ENCODE data around the gene FCHSD1.

Gene FCHSD1

DNA sequence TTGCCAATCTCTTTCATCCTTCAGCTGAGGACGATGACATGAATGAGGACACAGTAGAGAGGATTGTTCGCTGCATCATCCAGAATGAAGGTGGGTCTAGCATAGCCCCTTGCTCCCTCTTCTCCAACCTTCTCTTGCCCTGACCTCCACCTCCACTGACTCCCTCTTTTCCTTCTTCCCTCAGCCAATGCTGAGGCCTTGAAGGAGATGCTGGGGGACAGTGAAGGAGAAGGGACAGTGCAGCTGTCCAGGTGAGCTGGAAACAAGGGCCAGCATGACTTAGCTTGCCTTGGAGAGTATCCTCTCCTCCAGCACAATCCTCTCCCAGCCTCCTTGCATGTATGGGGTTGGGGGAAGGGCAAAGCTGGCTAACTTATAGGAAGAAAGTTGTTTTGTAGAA, 12.4 kb downstream of the FCHSD1 start:
- Histone ChIP-seq H2AFZ (ENCODE audit: low read length) (no peak overlapping the region), H3K4me2 (ENCODE audit: low read depth, low read length, poor library complexity, severe bottlenecking) (peak overlapping the region; percentile 9), H3K9ac (ENCODE audit: low read depth, low read length, poor library complexity, severe bottlenecking) (no peak overlapping the region), H3K36me3 (ENCODE audit: insufficient read depth, low read length) (no peaks in the 10 kb centered on the region), H3K27me3 (ENCODE audit: insufficient read depth, low read length, poor library complexity, severe bottlenecking) (no peaks in the 10 kb centered on the region), H3K9me2 (replicated peaks; ENCODE audit: low read depth, low read length) (no peaks in the 10 kb centered on the region), H3K4me1 (ENCODE audit: insufficient read depth, low read length, poor library complexity, severe bottlenecking) (peaks cover 33% of the 10 kb centered on the region), H4K20me1 (ENCODE audit: insufficient read depth, low read length, poor library complexity, severe bottlenecking) (peaks cover 23% of the 10 kb centered on the region), H3K79me2 (ENCODE audit: insufficient read depth, low read length) (peaks cover 29% of the 10 kb centered on the region), H3K9me3 (ENCODE audit: insufficient read depth, low read depth, low read length) (no peaks in the 10 kb centered on the region), H3K4me3 (ENCODE audit: low read length, poor library complexity, severe bottlenecking) (no peak overlapping the region), H3F3A (ENCODE audit: low read depth) (no peaks in the 10 kb centered on the region)
- no peak for TF ChIP-seq EZH2phosphoT487 (IDR thresholded peaks at IDR 0.05; ENCODE audit: borderline replicate concordance)
- TF ChIP-seq, protein P1, sequence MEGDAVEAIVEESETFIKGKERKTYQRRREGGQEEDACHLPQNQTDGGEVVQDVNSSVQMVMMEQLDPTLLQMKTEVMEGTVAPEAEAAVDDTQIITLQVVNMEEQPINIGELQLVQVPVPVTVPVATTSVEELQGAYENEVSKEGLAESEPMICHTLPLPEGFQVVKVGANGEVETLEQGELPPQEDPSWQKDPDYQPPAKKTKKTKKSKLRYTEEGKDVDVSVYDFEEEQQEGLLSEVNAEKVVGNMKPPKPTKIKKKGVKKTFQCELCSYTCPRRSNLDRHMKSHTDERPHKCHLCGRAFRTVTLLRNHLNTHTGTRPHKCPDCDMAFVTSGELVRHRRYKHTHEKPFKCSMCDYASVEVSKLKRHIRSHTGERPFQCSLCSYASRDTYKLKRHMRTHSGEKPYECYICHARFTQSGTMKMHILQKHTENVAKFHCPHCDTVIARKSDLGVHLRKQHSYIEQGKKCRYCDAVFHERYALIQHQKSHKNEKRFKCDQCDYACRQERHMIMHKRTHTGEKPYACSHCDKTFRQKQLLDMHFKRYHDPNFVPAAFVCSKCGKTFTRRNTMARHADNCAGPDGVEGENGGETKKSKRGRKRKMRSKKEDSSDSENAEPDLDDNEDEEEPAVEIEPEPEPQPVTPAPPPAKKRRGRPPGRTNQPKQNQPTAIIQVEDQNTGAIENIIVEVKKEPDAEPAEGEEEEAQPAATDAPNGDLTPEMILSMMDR (conservative IDR thresholded peaks at IDR 0.05; ENCODE audit: low read length) = no peak

DNA sequence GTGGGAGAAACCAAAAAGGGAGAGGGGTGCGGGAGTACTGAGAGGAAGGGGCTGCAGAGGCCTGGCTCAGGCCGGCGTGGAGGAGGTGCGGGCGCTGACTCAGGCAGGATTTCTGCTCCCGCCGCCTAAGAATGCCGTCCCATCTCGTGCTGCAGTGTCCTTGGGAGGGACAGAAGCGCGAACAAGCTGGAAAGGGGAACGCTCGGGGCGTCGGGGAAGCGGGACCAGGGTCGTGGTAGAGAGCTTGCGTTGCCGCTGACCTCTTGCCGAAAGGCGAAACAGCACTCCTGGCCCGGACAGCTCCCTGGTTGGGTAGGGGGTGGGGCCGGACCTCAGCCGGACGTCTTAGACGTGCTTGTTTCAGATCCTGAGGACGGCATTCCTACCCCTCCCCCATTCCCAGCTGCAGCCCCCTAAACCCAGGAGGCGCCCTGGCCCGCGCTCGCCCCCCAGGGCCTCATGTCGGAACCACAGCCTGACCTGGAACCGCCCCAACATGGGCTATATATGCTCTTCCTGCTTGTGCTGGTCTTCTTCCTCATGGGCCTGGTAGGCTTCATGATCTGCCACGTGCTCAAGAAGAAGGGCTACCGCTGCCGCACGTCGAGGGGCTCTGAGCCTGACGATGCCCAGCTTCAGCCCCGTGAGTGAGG, 13.3 kb downstream of the FCHSD1 start:
- H2AFZ ChIP-seq (ENCODE audit: low read length) = peak overlapping the region; percentile 87
- H3K4me3 ChIP-seq (ENCODE audit: low read length, poor library complexity, severe bottlenecking) = peak overlapping the region; percentile 85
- H3K9ac ChIP-seq (ENCODE audit: low read depth, low read length, poor library complexity, severe bottlenecking) = peak overlapping the region; percentile 59
- peaks cover 23% of the 10 kb centered on the region for H4K20me1 ChIP-seq (ENCODE audit: insufficient read depth, low read length, poor library complexity, severe bottlenecking)
- no peaks in the 10 kb centered on the region for H3K36me3 ChIP-seq (ENCODE audit: insufficient read depth, low read length)
- H3F3A ChIP-seq (ENCODE audit: low read depth) = no peaks in the 10 kb centered on the region
- TF ChIP-seq EZH2phosphoT487 (IDR thresholded peaks at IDR 0.05; ENCODE audit: borderline replicate concordance) = no peak
- TF ChIP-seq, protein P1 (conservative IDR thresholded peaks at IDR 0.05; ENCODE audit: low read length) = peak; percentile 59
- peaks cover 36% of the 10 kb centered on the region for H3K4me1 ChIP-seq (ENCODE audit: insufficient read depth, low read length, poor library complexity, severe bottlenecking)
- no peaks in the 10 kb centered on the region for H3K9me2 ChIP-seq (replicated peaks; ENCODE audit: low read depth, low read length)
- H3K27me3 ChIP-seq (ENCODE audit: insufficient read depth, low read length, poor library complexity, severe bottlenecking) = no peaks in the 10 kb centered on the region
- H3K9me3 ChIP-seq (ENCODE audit: insufficient read depth, low read depth, low read length) = no peaks in the 10 kb centered on the region
- peak overlapping the region; percentile 93 for H3K4me2 ChIP-seq (ENCODE audit: low read depth, low read length, poor library complexity, severe bottlenecking)
- peaks cover 35% of the 10 kb centered on the region for H3K79me2 ChIP-seq (ENCODE audit: insufficient read depth, low read length)

DNA sequence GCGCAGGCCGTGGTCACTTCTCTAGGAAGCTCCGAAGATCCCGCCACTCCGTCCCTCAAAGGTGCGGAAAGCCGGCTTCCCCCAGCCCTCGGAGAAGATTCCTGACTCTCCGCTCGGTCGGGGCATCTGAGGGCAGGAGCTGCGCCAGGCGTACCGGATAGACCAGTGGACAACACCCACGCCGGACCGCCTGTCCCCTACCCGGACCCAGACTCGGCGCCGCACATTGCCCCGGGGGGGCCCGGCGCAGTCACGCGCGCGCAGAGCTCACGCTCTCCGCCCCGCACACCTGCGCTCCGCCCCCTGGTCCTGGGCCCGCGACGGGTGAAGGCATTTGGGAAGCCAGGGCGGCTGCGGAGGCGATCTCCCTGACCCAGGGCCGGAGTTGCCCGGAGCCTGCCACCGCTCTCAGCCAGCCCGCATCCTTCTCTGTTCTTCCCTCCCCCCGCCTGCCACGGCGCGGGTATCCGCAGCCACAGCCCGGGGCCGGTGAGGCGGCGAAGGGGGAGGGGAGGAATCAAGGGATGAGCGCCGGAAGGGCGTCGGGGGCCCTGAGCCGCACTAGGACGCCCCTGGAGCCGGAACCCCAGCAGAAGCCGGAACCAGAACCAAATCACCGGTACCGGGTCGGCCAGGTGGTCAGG, 14.0 kb downstream of the FCHSD1 start:
- no peaks in the 10 kb centered on the region for H3K9me3 ChIP-seq (ENCODE audit: insufficient read depth, low read depth, low read length)
- no peaks in the 10 kb centered on the region for H3K9me2 ChIP-seq (replicated peaks; ENCODE audit: low read depth, low read length)
- peak overlapping the region; percentile 59 for H3K9ac ChIP-seq (ENCODE audit: low read depth, low read length, poor library complexity, severe bottlenecking)
- H3K4me2 ChIP-seq (ENCODE audit: low read depth, low read length, poor library complexity, severe bottlenecking) = peak overlapping the region; percentile 93
- H3K27me3 ChIP-seq (ENCODE audit: insufficient read depth, low read length, poor library complexity, severe bottlenecking) = no peaks in the 10 kb centered on the region
- H3K79me2 ChIP-seq (ENCODE audit: insufficient read depth, low read length) = peaks cover 41% of the 10 kb centered on the region
- H4K20me1 ChIP-seq (ENCODE audit: insufficient read depth, low read length, poor library complexity, severe bottlenecking) = peaks cover 23% of the 10 kb centered on the region
- peaks cover 42% of the 10 kb centered on the region for H3K4me1 ChIP-seq (ENCODE audit: insufficient read depth, low read length, poor library complexity, severe bottlenecking)
- H3K4me3 ChIP-seq (ENCODE audit: low read length, poor library complexity, severe bottlenecking) = peak overlapping the region; percentile 85
- peak overlapping the region; percentile 87 for H2AFZ ChIP-seq (ENCODE audit: low read length)
- no peaks in the 10 kb centered on the region for H3F3A ChIP-seq (ENCODE audit: low read depth)
- TF ChIP-seq, protein P1 (conservative IDR thresholded peaks at IDR 0.05; ENCODE audit: low read length) = no peak
- TF ChIP-seq EZH2phosphoT487 (IDR thresholded peaks at IDR 0.05; ENCODE audit: borderline replicate concordance) = no peak
- no peaks in the 10 kb centered on the region for H3K36me3 ChIP-seq (ENCODE audit: insufficient read depth, low read length)

Measured in Loucy (cell line).